ENCODE results near the gene FAM32A.
"Not testable (repeated sequence)": the region's sequence is repeated elsewhere in the genome, so short reads cannot be mapped to it uniquely, and the experiment has no call there.

Gene FAM32A

GRCh38 chr19:16164222-16164890, 20.9 kb upstream of the FAM32A start:
- DNase-seq (ENCODE audit: low read depth in 3 of 3): no peak

DNA sequence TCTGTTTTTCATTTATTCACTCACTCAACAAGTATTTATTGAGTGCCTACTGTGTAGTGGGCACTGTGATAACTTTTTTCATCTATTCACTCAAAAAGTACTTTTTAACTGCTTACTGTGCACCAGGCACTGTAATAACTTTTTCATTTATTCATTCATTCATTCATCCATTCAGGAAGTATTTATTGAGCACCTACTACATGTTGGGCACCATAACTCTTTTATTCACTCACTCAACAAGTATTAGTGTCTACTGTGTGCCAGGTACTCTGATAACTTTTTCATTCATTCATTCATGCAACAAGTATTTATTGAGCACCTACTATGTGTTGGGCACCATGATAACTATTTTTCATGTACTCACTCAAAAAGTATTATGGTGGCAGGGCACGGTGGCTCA, 18.8 kb upstream of the FAM32A start:
- no peak for DNase-seq (ENCODE audit: low read depth in 3 of 3)

DNA sequence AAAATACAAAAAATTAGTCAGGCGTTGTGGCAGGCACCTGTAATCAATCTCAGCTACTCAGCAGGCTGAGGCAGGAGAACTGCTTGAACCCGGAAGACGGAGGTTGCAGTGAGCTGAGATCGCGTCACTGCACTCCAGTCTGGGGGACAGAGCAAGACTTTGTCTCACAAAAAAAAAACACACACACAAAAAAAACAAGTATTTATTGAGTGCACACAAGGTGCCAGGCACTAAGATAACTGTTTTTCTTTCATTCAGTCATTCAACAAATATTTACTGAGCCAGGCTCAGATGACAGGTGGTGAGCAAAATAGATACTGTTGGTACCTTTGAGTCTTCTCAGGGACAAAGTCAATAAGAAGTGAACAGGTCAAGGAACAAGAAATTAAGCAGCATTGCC, 18.2 kb upstream of the FAM32A start:
- no peak for DNase-seq (ENCODE audit: low read depth in 3 of 3)

- no peak for DNase-seq (ENCODE audit: low read depth in 3 of 3)
Measured at GRCh38 chr19:16168465-16169081, 16.6 kb upstream of the FAM32A start.

DNA sequence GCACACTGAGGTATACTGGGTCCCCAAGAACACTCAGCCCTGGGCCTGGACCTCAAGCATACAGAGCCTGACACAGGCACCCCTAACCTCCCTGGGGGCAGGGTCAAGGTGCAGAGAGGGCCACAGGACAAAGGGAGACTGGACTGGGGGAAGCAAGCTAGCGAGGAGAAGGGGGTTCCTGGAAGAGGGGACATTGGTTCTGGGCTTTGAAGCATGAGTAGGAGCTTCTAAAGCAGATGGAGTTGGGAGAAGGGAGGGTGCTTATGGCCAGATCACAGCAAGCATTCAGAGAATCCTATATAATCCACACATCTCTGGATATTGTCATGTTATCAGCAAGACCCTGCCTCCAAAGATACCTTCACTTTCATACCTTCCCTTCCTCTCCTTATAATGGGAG, 15.1 kb upstream of the FAM32A start:
- DNase-seq (ENCODE audit: low read depth in 3 of 3): no peak

DNA sequence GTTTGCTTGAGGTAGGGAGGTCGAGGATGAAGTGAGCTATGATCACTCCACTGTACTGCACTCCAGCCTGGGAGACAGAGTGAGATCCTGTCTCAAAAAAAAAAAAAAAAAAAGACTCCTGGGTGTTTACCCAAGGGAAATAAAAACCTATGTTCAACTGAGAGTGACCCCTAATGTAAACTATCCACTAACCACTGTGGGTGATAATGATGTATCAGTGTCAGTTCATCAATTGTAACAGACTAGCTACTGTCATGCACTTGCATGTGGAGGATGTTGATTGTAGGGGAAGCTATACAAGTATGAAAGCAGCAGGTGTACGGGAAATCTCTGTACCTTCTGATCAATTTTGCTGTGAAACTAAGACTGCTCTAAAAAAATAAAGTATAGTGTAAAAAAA, 9.3 kb upstream of the FAM32A start:
- no peak for DNase-seq (ENCODE audit: low read depth in 3 of 3)

DNA sequence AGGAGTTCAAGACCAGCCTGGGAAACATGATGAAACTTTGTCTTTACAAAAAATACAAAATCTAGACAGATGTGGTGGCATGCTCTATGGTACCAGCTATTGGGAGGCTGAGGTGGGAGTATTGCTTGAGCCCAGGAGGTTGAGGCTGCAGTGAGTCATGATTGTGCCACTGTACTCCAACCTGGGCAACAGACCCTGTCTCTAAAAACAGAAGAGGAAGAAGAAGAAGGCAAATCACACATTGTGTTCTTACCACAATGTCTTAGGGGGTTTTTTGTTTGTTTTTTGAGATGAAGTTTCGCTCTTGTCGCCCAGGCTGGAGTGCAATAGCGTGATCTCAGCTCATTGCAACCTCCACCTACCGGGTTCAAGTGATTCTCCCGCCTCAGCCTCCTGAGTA, 6.3 kb upstream of the FAM32A start:
- not testable (repeated sequence) for DNase-seq (ENCODE audit: low read depth in 3 of 3)

DNA sequence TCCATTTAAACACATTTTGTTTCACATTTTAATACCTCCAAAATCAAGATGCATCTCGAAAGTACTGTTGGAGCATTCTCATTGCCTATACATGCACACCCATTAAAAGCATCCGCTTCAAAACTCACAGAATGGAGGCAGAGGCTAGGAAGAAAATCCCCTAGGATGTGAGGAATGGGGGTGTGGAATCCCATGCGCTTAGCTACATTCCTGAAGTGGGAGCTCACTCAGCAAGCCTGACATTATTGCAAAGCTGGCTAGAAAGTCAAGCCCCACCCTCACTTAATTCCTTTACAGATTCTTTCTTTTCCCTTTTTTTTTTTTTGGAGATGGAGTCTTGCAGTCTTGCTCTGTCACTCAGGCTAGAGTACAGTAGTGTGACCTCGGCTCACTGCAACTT, 4.6 kb upstream of the FAM32A start:
- no peak for DNase-seq (ENCODE audit: low read depth in 3 of 3)

DNA sequence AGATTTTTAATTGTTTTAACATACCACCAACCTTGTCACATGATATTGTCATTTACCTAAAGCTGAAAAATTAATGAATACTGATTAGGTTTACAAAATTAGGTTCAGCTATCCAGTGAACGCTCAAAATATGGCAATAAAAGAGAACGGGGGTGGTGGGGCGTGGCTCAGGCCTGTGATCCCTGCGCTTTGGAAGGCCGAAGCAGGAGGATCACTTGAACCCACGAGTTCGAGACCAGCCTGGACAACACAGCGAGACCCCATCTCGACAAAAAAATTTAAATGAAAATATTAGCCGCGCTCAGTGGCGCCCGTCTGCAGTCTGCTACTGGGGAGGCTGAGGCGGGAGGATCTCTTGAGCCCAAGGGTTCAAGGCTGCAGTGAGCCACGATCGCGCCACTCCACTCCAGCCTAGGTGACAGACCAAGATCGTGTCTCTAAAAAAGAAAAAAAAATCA, 516 bp upstream of the FAM32A start:
- no peak for DNase-seq (ENCODE audit: low read depth in 3 of 3)

- no peak for DNase-seq (ENCODE audit: low read depth in 3 of 3)
Measured at GRCh38 chr19:16185768-16186123, 536 bp downstream of the FAM32A start.

DNA sequence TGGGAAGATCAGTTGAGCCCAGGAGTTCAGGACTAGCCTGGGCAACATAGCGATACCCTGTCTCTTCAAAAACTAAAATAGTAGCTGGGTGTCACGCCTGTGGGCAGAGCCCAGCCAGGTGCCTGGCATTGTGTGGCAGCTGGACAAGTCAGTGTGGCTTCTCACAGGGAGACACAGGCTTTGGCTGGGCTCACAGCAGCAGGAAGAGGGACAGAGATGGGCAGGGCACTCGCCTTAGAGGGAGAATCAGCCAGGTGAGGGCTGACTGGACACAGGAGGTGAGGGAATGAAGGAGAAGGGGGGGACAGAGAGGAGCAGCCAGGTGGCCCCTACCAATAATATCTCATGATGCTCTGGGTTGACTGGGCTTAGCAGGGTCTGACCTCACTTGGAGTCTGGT, 3.3 kb downstream of the FAM32A start:
- DNase-seq (ENCODE audit: low read depth in 3 of 3): no peak

- no peak for DNase-seq (ENCODE audit: low read depth in 3 of 3)
Measured at GRCh38 chr19:16190198-16190597, 5.0 kb downstream of the FAM32A start.

DNA sequence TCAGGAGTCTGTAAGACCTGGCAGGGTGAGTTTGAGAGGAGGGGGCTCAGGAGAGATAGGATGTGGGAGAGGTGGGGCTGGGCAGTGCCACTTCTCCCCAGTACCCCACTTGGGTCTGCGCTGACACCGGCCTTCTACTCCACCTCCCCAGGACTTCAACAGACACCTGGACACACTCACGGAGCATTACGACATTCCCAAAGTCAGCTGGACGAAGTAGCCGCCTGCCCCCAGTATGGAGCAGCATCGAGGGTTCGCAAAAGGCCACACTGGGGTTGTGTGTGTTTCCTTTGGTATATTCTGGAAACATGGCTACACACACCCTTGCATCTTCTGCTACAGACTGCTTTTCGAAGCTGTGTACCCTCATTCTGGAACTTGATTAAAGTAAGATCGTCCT, 5.5 kb downstream of the FAM32A start:
- no peak for DNase-seq (ENCODE audit: low read depth in 3 of 3)

GRCh38 chr19:16191216-16191908, 6.2 kb downstream of the FAM32A start:
- no peak for DNase-seq (ENCODE audit: low read depth in 3 of 3)

DNA sequence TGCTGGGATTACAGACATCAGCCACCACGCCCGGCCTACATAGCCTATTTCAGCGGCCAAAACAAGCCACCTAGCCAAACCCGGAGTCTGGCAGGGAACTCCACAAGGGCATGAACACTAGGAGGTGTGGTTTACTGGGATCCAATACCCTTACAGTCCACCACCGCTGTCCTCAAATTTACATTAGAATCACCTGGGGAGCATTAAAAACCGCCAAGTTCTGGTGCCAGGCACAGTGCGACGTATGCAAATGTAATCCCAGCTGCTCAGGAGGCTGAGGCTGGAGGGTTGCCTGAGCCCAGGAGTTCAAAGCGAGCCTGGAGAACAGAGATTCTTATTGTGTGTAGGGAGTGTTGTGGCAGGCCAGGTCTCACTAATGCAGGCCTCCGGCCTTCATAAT, 8.3 kb downstream of the FAM32A start:
- DNase-seq (ENCODE audit: low read depth in 3 of 3): no peak

- no peak for DNase-seq (ENCODE audit: low read depth in 3 of 3)
Measured at GRCh38 chr19:16197188-16197621, 12.0 kb downstream of the FAM32A start.

- peak; percentile 97 to 98 (median 98) for DNase-seq (ENCODE audit: low read depth in 3 of 3)
Measured at GRCh38 chr19:16197622-16198369, 12.6 kb downstream of the FAM32A start, which contains the start of gene AP1M1. Gene AP1M1 (plus strand): TSS chr19:16197911. CDS start chr19:16198027, 116 bp downstream.

DNA sequence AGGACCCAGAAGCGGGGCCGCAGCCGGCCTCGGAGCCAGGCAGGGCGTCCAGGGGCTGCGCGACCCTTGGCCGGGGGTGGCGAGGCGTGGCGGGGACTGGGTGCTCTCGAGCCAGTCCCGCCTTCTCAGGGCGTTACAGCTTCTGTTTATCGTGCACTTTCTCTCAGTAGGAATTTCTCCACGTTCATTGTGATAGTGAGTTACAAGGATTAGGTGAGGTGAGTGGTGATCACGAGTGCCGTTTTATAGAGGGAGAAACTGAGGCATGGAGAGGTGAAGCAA, 13.1 kb downstream of the FAM32A start:
- no peak for DNase-seq (ENCODE audit: low read depth in 3 of 3)

GRCh38 chr19:16199275-16199932, 14.2 kb downstream of the FAM32A start:
- no peak for DNase-seq (ENCODE audit: low read depth in 3 of 3)

- DNase-seq (ENCODE audit: low read depth in 3 of 3): no peak
Measured at GRCh38 chr19:16200038-16201010, 15.1 kb downstream of the FAM32A start.

DNA sequence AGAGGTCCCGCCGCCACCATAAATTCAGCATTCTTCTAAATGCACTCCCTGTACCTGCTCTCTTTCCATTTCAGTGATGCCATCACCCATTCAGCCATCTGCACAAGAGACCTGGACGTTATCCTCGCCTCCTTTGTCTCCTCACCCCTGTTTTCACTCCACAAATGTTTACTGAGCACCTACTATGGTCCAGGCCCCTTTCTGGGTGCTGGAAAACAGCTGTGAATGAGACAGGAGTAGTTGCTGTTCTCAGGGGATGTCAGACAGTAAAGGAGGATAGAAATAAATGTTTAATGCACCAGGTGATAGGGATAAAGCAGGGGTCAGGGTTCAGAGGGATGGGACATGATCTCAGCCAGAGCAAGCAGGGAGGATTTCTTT, 15.8 kb downstream of the FAM32A start:
- no peak for DNase-seq (ENCODE audit: low read depth in 3 of 3)

Measured in stimulated activated CD4-positive, alpha-beta T cell treated with anti-CD3 and anti-CD28 coated beads, TNF-alpha, amount 100 ng/mL, for 48 hours (primary cell).